IMR-90 (cell line): ENCODE measurements around the gene USP20. TPM values are rescaled to one million over a fixed set of nuclear protein-coding genes. Genes with fewer than 3 reads are reported as not detected.

Source experiments
- ATAC-seq: fragments of 200-7000 bp; cut with Tn5 transposase; 2 replicates; pipeline ENCODE4 v1.9.1; 2020; ENCODE audit warnings: low read depth, mild to moderate bottlenecking, moderate library complexity
- BruUV-seq: library from RNA; stranded (reverse); fragments of 400-500 nt; replicated peaks from 2 replicates; lab custom pipeline; 2021; lab: Mats Ljungman, UMichigan
- CTCF ChIA-PET: fragments of 300-600 bp; formaldehyde crosslinking; extraction: SDS; loops from one replicate; lab custom pipeline; 2021; ENCODE audit warnings: antibody characterized with exemption; lab: Yijun Ruan, JAX
- POLR2A ChIA-PET: fragments of 300-600 bp; sonication (Branson Sonifier 250); formaldehyde crosslinking; loops from one replicate; lab custom pipeline; 2022; ENCODE audit warnings: antibody characterized with exemption; ENCODE audit not compliant: unreplicated experiment; lab: Charles Lee
- DNase-seq: peaks from one replicate; pipeline ENCODE4 v3.0.0; 2013
- H2AFZ ChIP-seq: replicated peaks from 2 replicates; pipeline ENCODE3; 2013; ENCODE audit warnings: low read length, mild to moderate bottlenecking; ENCODE audit not compliant: poor library complexity
- H2AK5ac ChIP-seq: 2 replicates; pipeline ENCODE4 v1.6.1; 2013; ENCODE audit warnings: low read depth, low read length, inconsistent platforms
- H2AK9ac ChIP-seq: replicated peaks from 2 replicates; pipeline ENCODE3; 2013; ENCODE audit warnings: mild to moderate bottlenecking, low read depth, low read length, moderate library complexity; ENCODE audit not compliant: poor library complexity
- H2BK120ac ChIP-seq: 2 replicates; pipeline ENCODE4 v1.6.1; 2013; ENCODE audit warnings: low read depth, low read length, inconsistent platforms
- H2BK15ac ChIP-seq: 3 replicates; pipeline ENCODE4 v1.6.1; 2013; ENCODE audit warnings: low read depth, low read length, inconsistent platforms
- H2BK20ac ChIP-seq: 2 replicates; pipeline ENCODE4 v1.6.1; 2013; ENCODE audit warnings: low read depth, mild to moderate bottlenecking, inconsistent platforms, low read length, moderate library complexity
- H2BK5ac ChIP-seq: 2 replicates; pipeline ENCODE4 v1.6.1; 2013; ENCODE audit warnings: mild to moderate bottlenecking, low read depth, low read length, inconsistent platforms; ENCODE audit not compliant: poor library complexity, severe bottlenecking
- H3K14ac ChIP-seq: replicated peaks from 2 replicates; pipeline ENCODE4 v1.6.1; 2013; ENCODE audit warnings: low read depth, low read length, inconsistent platforms
- H3K18ac ChIP-seq: 2 replicates; pipeline ENCODE4 v1.6.1; 2013; ENCODE audit warnings: low read depth, low read length, control low read depth
- H3K23ac ChIP-seq: 2 replicates; pipeline ENCODE4 v1.6.1; 2013; ENCODE audit warnings: low read depth, low read length, inconsistent platforms
- H3K27ac ChIP-seq: 2 replicates; pipeline ENCODE4 v1.5.1; 2013; ENCODE audit warnings: mild to moderate bottlenecking, control low read depth, low read length; ENCODE audit not compliant: insufficient read depth
- H3K27me3 ChIP-seq: 2 replicates; pipeline ENCODE4 v1.6.1; 2013; ENCODE audit warnings: low read length; ENCODE audit not compliant: control insufficient read depth, insufficient read depth
- H3K36me3 ChIP-seq: 2 replicates; pipeline ENCODE4 v1.6.1; 2013; ENCODE audit warnings: low read length, mixed read lengths; ENCODE audit not compliant: control insufficient read depth, insufficient read depth
- H3K4ac ChIP-seq: 2 replicates; pipeline ENCODE4 v1.6.1; 2013; ENCODE audit warnings: low read depth, low read length, inconsistent platforms
- H3K4me1 ChIP-seq: 2 replicates; pipeline ENCODE4 v1.6.1; 2013; ENCODE audit warnings: low read length, mixed read lengths; ENCODE audit not compliant: control insufficient read depth, insufficient read depth
- H3K4me2 ChIP-seq: 2 replicates; pipeline ENCODE4 v1.6.1; 2013; ENCODE audit warnings: low read depth, mild to moderate bottlenecking, control low read depth, low read length, moderate library complexity
- H3K4me3 ChIP-seq: 2 replicates; pipeline ENCODE4 v1.5.1; 2013; ENCODE audit warnings: low read depth, mild to moderate bottlenecking, control low read depth, low read length, moderate library complexity; ENCODE audit not compliant: insufficient read depth
- H3K56ac ChIP-seq: 2 replicates; pipeline ENCODE4 v1.6.1; 2013; ENCODE audit warnings: low read length, inconsistent platforms; ENCODE audit not compliant: insufficient read depth; ENCODE audit errors: extremely low read depth
- H3K79me1 ChIP-seq, 2 experiments: 2 replicates each; pipeline ENCODE4 v1.6.1; 2013; ENCODE audit warnings: low read length in 2 of 2, inconsistent platforms in 1 of 2, low read depth in 1 of 2
- H3K9ac ChIP-seq: 2 replicates; pipeline ENCODE4 v1.6.1; 2013; ENCODE audit warnings: low read depth, low read length, control low read depth
- H3K9me1 ChIP-seq: 2 replicates; pipeline ENCODE4 v1.6.1; 2013; ENCODE audit warnings: low read length, inconsistent platforms; ENCODE audit not compliant: insufficient read depth
- H3K9me3 ChIP-seq: 2 replicates; pipeline ENCODE4 v1.6.1; 2013; ENCODE audit warnings: low read length; ENCODE audit not compliant: control insufficient read depth, insufficient read depth
- H4K20me1 ChIP-seq: 2 replicates; pipeline ENCODE4 v1.6.1; 2013; ENCODE audit warnings: low read length, inconsistent platforms; ENCODE audit not compliant: insufficient read depth
- H4K5ac ChIP-seq: 2 replicates; pipeline ENCODE4 v1.6.1; 2013; ENCODE audit warnings: mild to moderate bottlenecking, low read depth, low read length, control low read depth
- H4K8ac ChIP-seq, 2 experiments: 2 replicates each; pipeline ENCODE4 v1.6.1; 2013; ENCODE audit warnings: low read depth in 2 of 2, low read length in 2 of 2, control low read depth in 1 of 2, inconsistent platforms in 1 of 2
- H4K91ac ChIP-seq: 2 replicates; pipeline ENCODE4 v1.6.1; 2013; ENCODE audit warnings: low read depth, low read length, inconsistent platforms; ENCODE audit not compliant: insufficient read depth
- BHLHE40 ChIP-seq: fragments of 150-350 bp; IDR thresholded peaks from 2 replicates; pipeline ENCODE4 v1.6.1; 2016; ENCODE audit warnings: mild to moderate bottlenecking, low read depth, low read length
- CEBPB ChIP-seq: IDR thresholded peaks from 2 replicates; pipeline ENCODE4 v1.6.1; 2012; ENCODE audit warnings: low read depth, low read length, improper control_type of control experiment
- CHD1 ChIP-seq: IDR thresholded peaks from 2 replicates; pipeline ENCODE4 v1.6.1; 2012; ENCODE audit warnings: low read depth, low read length, improper control_type of control experiment
- CTCF ChIP-seq: conservative IDR thresholded peaks from 2 replicates; pipeline ENCODE4 v1.5.1; 2012; ENCODE audit warnings: mild to moderate bottlenecking, low read depth, low read length, improper control_type of control experiment
- ELK1 ChIP-seq: fragments of 150-350 bp; IDR thresholded peaks from 2 replicates; pipeline ENCODE4 v1.6.1; 2016; ENCODE audit warnings: low read depth, mild to moderate bottlenecking, low read length, moderate library complexity, borderline replicate concordance
- FOS ChIP-seq: fragments of 150-350 bp; IDR thresholded peaks from 2 replicates; pipeline ENCODE4 v1.6.1; 2016; ENCODE audit warnings: low read depth, low read length
- MAFK ChIP-seq: IDR thresholded peaks from 2 replicates; pipeline ENCODE4 v1.6.1; 2012; ENCODE audit warnings: low read depth, low read length, improper control_type of control experiment
- MAZ ChIP-seq: IDR thresholded peaks from 2 replicates; pipeline ENCODE4 v1.6.1; 2012; ENCODE audit warnings: low read depth, mild to moderate bottlenecking, low read length, improper control_type of control experiment, moderate library complexity, borderline replicate concordance
- MXI1 ChIP-seq: IDR thresholded peaks from 2 replicates; pipeline ENCODE4 v1.6.1; 2012; ENCODE audit warnings: low read depth, mild to moderate bottlenecking, low read length, moderate library complexity, borderline replicate concordance
- NFE2L2 ChIP-seq: fragments of 150-350 bp; IDR thresholded peaks from 2 replicates; pipeline ENCODE4 v1.6.1; 2016; ENCODE audit warnings: low read depth, mild to moderate bottlenecking, low read length
- POLR2A ChIP-seq: IDR thresholded peaks from 2 replicates; pipeline ENCODE4 v1.6.1; 2012; ENCODE audit warnings: mild to moderate bottlenecking, low read depth, low read length
- RAD21 ChIP-seq: IDR thresholded peaks from 2 replicates; pipeline ENCODE4 v1.6.1; 2012; ENCODE audit warnings: low read length, improper control_type of control experiment
- RCOR1 ChIP-seq: IDR thresholded peaks from 2 replicates; pipeline ENCODE4 v1.6.1; 2012; ENCODE audit warnings: mild to moderate bottlenecking, low read length, improper control_type of control experiment; ENCODE audit not compliant: insufficient replicate concordance
- RFX5 ChIP-seq: IDR thresholded peaks from 2 replicates; pipeline ENCODE4 v1.8.0; 2012; ENCODE audit warnings: low read depth, mild to moderate bottlenecking, low read length, moderate library complexity
- SMC3 ChIP-seq: fragments of 150-350 bp; IDR thresholded peaks from 2 replicates; pipeline ENCODE4 v1.6.1; 2016; ENCODE audit warnings: low read depth, mild to moderate bottlenecking, antibody characterized with exemption, low read length, moderate library complexity
- USF2 ChIP-seq: fragments of 150-350 bp; IDR thresholded peaks from 2 replicates; pipeline ENCODE4 v1.6.1; 2017; ENCODE audit warnings: mild to moderate bottlenecking, antibody characterized with exemption, low read length, low read depth
- WGBS, 2 experiments: methylation state at CpG; one replicate each; pipeline versions ENCODE4 v1.1.5 to v1.1.7; 2013; ENCODE audit warnings: missing lambda C conversion rate in 2 of 2; ENCODE audit not compliant: insufficient read length in 1 of 2; ENCODE audit errors: extremely low coverage in 2 of 2; 5-methylcytosine and 5-hydroxymethylcytosine counted together
- dilution Hi-C: fragments of 300-500 bp; cut with HindIII; formaldehyde crosslinking; loops from one replicate; pipeline ENCODE4 v1.14.3; 2018; ENCODE audit warnings: low sequenced_read_pairs; ENCODE audit not compliant: unreplicated experiment
- in situ Hi-C: fragments of 300-500 bp; cut with MboI; formaldehyde crosslinking; loops from 3 replicates; pipeline ENCODE4 v1.14.3; 2019; ENCODE audit warnings: low sequenced_read_pairs, inconsistent platforms, mixed read lengths
- intact Hi-C: fragments of 100-400 bp; cut with micrococcal nuclease; formaldehyde crosslinking; loops from 2 replicates; pipeline ENCODE4 v1.10.0; 2022
- polyA plus RNA-seq, 3 experiments: library from polyadenylated mRNA; depleted of rRNA; stranded (reverse); fragments of >200 nt; gene quantifications; 2 replicates each; pipeline ENCODE4 v1.2.3, GENCODE V29; 2012; ENCODE audit warnings: low replicate concordance in 1 of 3
- total RNA-seq: library from RNA; depleted of rRNA; stranded (reverse); fragments of >200 nt; gene quantifications from 2 replicates; pipeline ENCODE4 v1.2.3, GENCODE V29; 2012

USP20 gene
- total and polyA plus RNA-seq, 2 of the 4 experiments (the other 2 are of a cell fraction): 3.8 to 21.6 TPM

GRCh38 chr9:129864991-129865647, 29.9 kb downstream of the USP20 start:
- Histone ChIP-seq H3K4me3 (no peak overlapping the region), H3K9me1 (0 out of 2 replicates have a peak, but pooled peaks cover 3% of the 10 kb centered on the region), H2BK120ac (no peak overlapping the region), H3K27ac (no peak overlapping the region), H4K91ac (no peak overlapping the region), H2AK9ac (no peak overlapping the region), H3K79me1 (no peaks in the 10 kb centered on the region), H3K9ac (no peak overlapping the region), H4K20me1 (no peaks in the 10 kb centered on the region), H3K9me3 (no peaks in the 10 kb centered on the region), H3K4ac (no peak overlapping the region), H3K4me1 (no peaks in the 10 kb centered on the region), H2AK5ac (no peak overlapping the region), H3K18ac (no peak overlapping the region), H2BK20ac (no peak overlapping the region), H3K14ac (no peak overlapping the region), H3K56ac (no peak overlapping the region), H2BK15ac (no peak overlapping the region), H4K5ac (no peak overlapping the region), H3K36me3 (peaks cover 45% of the 10 kb centered on the region), H3K4me2 (no peak overlapping the region), H3K27me3 (no peaks in the 10 kb centered on the region), H4K8ac (no peak overlapping the region), H2BK5ac (no peak overlapping the region), H2AFZ (no peak overlapping the region), H3K23ac (no peak overlapping the region)
- CTCF ChIA-PET: no interaction called here
- ATAC-seq: no peak
- no peak for TF ChIP-seq RCOR1
- TF ChIP-seq MAFK: no peak
- TF ChIP-seq MAZ: no peak
- no peak for TF ChIP-seq CEBPB
- TF ChIP-seq ELK1: no peak
- TF ChIP-seq RFX5: no peak
- TF ChIP-seq MXI1: no peak
- no peak for TF ChIP-seq BHLHE40
- TF ChIP-seq CHD1: no peak
- no peak for TF ChIP-seq RAD21
- no peak for TF ChIP-seq CTCF
- TF ChIP-seq SMC3: no peak
- no peak for TF ChIP-seq POLR2A
- TF ChIP-seq NFE2L2: no peak; the same call in 1 of the 2 replicates
- no peak for TF ChIP-seq USF2
- no peak for TF ChIP-seq FOS
- in situ Hi-C loops (no loop called here), dilution Hi-C loops (no loop called here), intact Hi-C loops (no loop called here)
- 63% methylated on average over 8 of the region's 11 CpGs; no CpG with 5 or more reads in 1 of the 2 experiments for WGBS, 2 experiments
- POLR2A ChIA-PET: no interaction called here
- no TSS peak for BruUV-seq
- DNase-seq: no peak
